ENCODE results near the gene WSB1. TPM values are rescaled to one million over a fixed set of nuclear protein-coding genes. Genes with fewer than 3 reads are reported as not detected.
"Not testable (repeated sequence)": the region's sequence is repeated elsewhere in the genome, so short reads cannot be mapped to it uniquely, and the experiment has no call there.

The WSB1 gene
- total and polyA plus RNA-seq, 12 donors, result 42.5 to 125 (median 60.5) TPM

DNA sequence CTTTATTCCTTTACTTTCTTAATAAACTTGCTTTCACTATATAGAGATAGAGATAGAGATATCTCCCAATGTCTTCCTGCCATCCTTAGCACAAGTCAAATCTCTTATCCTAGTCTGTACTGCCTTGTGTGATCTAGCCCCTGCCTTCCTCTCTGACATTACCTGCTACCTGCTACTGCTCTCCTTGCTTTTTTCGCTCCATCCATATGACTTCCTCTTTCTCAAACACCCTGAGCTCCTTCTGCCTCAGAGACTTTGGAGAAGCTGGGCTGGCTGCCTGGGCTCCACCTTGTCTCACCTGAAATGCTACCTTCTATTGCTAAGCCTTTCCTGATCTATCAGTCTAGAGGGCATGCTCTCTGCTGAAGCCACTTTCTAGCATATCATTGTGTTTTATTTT lies 24.7 kb upstream of the WSB1 start:
- Histone ChIP-seq H3K4me1 (peaks cover 0 to 36% (median 7%) of the 10 kb centered on the region in 9 donors), H3K27ac (no peak overlapping the region), H3K4me3 (no peak overlapping the region), H3K36me3 (no peaks in the 10 kb centered on the region), H3K9me3 (no peaks in the 10 kb centered on the region), H3K27me3 (no peaks in the 10 kb centered on the region)
- 89 to 100% methylated on average over 1 of the region's 1 CpG for WGBS, 2 donors
- ATAC-seq, result no peak
- DNase-seq, result no peak
- intact Hi-C loops (cut with DNase I), result no loop called here
- TF ChIP-seq, protein P1, sequence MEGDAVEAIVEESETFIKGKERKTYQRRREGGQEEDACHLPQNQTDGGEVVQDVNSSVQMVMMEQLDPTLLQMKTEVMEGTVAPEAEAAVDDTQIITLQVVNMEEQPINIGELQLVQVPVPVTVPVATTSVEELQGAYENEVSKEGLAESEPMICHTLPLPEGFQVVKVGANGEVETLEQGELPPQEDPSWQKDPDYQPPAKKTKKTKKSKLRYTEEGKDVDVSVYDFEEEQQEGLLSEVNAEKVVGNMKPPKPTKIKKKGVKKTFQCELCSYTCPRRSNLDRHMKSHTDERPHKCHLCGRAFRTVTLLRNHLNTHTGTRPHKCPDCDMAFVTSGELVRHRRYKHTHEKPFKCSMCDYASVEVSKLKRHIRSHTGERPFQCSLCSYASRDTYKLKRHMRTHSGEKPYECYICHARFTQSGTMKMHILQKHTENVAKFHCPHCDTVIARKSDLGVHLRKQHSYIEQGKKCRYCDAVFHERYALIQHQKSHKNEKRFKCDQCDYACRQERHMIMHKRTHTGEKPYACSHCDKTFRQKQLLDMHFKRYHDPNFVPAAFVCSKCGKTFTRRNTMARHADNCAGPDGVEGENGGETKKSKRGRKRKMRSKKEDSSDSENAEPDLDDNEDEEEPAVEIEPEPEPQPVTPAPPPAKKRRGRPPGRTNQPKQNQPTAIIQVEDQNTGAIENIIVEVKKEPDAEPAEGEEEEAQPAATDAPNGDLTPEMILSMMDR (IDR thresholded peaks at IDR 0.05), result no peak

DNA sequence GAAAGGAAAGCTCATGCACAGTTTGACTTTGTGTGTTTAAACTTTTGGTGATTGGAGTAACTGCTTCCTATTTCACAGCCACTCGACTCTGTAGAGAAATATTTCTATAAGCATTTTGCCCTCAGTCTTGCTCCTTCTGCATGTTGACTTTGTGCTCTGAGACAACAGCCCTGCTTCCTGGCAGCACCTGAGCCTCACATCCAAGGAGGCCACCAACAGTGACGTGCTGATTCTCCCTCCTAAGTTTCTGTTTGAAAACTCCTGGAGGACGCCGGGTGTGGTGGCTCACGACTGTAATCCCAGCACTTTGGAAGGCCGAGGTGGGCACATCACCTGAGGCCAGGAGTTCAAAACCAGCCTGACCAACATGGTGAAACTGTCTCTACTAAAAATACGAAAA lies 23.9 kb upstream of the WSB1 start:
- intact Hi-C loops (cut with DNase I), result loop anchor here in 1 of 10 donors (10.0 kb wide), 1 partner anchor 55 kb away; no protein-coding TSS in a partner anchor
- no peak overlapping the region for H3K4me3 ChIP-seq
- WGBS, 2 donors, result 87 to 89% methylated on average over 7 of the region's 7 CpGs

DNA sequence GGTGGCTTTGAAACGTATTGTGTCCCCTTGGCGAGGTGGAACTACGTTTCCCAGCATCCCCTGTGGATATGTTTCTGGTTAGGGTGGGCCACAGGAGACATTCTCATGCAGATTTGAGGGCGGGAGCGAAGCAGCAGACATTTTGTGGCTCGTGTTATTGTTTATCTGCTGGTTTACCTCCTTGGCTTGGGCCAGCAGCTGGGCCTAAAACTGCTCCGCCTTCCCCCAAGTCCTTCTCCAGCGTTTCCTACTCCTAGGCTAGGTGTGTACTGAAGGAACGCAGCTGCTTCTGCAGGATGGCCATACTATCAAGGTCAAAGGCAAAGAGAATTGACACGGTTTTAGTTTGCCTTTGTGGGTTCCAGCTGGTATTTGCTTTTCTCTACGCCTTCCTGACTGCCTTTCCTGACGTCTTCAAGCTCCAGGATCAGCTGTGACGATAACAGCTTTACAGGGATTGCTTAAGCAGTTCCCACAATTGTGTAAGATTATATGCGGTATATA lies 17.2 kb upstream of the WSB1 start:
- no peaks in the 10 kb centered on the region for H3K27me3 ChIP-seq
- TF ChIP-seq, protein P1 (IDR thresholded peaks at IDR 0.05), result no peak
- intact Hi-C loops (cut with DNase I), result loop anchor here in 1 of 10 donors (10.0 kb wide), 1 partner anchor 62 kb away; no protein-coding TSS in a partner anchor
- ATAC-seq, result no peak
- no peak overlapping the region for H3K4me3 ChIP-seq
- 77 to 78% methylated on average over 14 of the region's 14 CpGs for WGBS, 2 donors
- H3K9me3 ChIP-seq, result no peaks in the 10 kb centered on the region
- H3K4me1 ChIP-seq, result peaks cover 0 to 35% (median 0%) of the 10 kb centered on the region in 9 donors
- no peak for DNase-seq
- H3K27ac ChIP-seq, result no peak overlapping the region
- H3K36me3 ChIP-seq, result no peaks in the 10 kb centered on the region

More for the DNA sequence above, 23.9 kb upstream of the WSB1 start:
- Histone ChIP-seq H3K4me1 (peaks cover 0 to 30% (median 7%) of the 10 kb centered on the region in 9 donors), H3K27me3 (no peaks in the 10 kb centered on the region), H3K27ac (no peak overlapping the region), H3K9me3 (no peaks in the 10 kb centered on the region), H3K36me3 (no peaks in the 10 kb centered on the region)
- DNase-seq, result no peak
- TF ChIP-seq, protein P1 (IDR thresholded peaks at IDR 0.05), result no peak
- ATAC-seq, result no peak

DNA sequence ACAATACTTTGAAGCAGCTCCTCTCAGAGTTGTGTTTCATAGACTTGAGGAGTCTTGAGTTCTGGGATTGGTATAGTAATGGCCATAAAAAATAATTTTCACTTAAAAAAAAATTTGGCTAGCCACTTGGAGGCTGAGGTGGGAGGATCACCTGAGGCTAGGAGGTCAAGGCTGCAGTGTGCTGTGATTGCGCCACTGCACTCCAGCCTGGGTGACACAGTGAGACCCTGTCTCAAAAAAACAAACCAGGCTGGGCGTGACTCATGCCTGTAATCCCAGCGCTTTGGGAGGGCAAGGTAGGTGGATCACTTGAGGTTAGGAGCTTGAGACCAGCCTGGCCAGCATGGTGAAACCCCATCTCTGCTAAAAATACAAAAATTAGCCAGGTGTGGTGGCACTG lies 14.8 kb upstream of the WSB1 start:
- intact Hi-C loops (cut with DNase I), result loop anchor here in 1 of 10 donors (10.0 kb wide), 1 partner anchor 64 kb away; no protein-coding TSS in a partner anchor
- H3K27ac ChIP-seq, ATAC-seq, H3K36me3 ChIP-seq, H3K4me3 ChIP-seq, H3K27me3 ChIP-seq, DNase-seq, H3K9me3 ChIP-seq: not testable (repeated sequence)
- WGBS, 2 donors, result 99% methylated on average over 3 of the region's 3 CpGs
- peaks cover 0 to 58% (median 0%) of the 10 kb centered on the region in 9 donors for H3K4me1 ChIP-seq

DNA sequence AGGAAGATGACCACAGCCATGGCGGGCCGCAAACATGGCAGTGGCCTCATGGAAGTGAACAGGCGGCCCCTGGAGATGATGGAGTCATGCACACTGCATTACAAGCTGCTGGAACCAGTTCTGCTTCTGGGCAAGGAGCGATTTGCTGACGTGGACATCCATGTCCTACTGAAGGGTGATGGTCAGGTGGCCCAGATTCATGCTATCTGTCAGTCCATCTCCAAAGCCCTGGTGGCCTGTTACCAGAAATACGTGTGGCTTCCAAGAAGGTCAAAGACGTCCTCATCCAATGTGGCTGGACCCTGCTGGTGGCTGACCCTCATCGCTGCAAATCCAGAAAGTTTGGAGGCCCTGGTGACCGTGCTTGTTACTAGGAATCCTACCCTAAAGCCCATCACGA lies 13.4 kb upstream of the WSB1 start:
- Histone ChIP-seq H3K27me3 (no peaks in the 10 kb centered on the region), H3K4me1 (peaks cover 0 to 68% (median 12%) of the 10 kb centered on the region in 9 donors), H3K36me3 (no peaks in the 10 kb centered on the region), H3K4me3 (no peak overlapping the region), H3K27ac (peak overlapping the region in 1 of 10 donors; percentile 82), H3K9me3 (no peaks in the 10 kb centered on the region)
- TF ChIP-seq, protein P1 (IDR thresholded peaks at IDR 0.05), result no peak
- 96 to 97% methylated on average over 10 of the region's 10 CpGs for WGBS, 2 donors
- DNase-seq (no peak), ATAC-seq (no peak)
- intact Hi-C loops (cut with DNase I), result no loop called here
